ENCODE data around the gene PKDCC.

DNA sequence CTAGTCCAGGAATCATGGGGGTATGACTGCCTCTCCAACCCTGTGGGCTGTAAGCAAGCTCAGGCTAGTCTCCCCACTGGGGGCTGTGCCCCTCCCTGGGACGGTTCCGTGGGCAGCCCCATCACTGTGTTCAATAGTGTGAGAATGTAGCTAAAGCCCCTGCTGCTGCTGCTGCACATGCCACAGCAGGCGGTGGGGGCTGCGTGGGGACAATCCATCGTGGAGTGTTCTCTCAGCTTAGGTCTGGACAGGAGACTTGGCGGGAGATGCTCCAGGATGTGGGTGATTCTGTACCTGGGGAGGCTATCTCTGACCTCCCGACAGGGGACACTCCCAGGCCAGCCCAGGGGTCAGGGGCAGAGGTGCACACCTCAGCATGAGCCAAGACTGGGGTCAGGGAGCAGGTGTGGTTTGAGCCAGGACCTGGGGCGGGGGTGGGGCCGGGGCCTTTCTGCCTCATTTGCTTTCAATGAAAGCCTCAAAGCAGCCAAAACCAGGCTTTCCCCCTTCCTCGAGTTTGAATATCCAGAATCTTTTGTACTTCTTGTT lies 10.2 kb downstream of the PKDCC start:
- TF ChIP-seq EZH2 (IDR thresholded peaks at IDR 0.05; ENCODE audit: insufficient read depth, poor library complexity, severe bottlenecking) (no peak), EZH2phosphoT487 (IDR thresholded peaks at IDR 0.05; ENCODE audit: insufficient read depth, low read depth) (no peak)
